SK-N-SH (cell line): ENCODE measurements around the gene RBM46. TPM values are rescaled to one million over a fixed set of nuclear protein-coding genes. Genes with fewer than 3 reads are reported as not detected.

Experiments
- CTCF ChIA-PET: fragments of 300-600, 350-600 bp; formaldehyde crosslinking; extraction: SDS; loops from one replicate; lab custom pipeline; 2021; lab: Yijun Ruan, JAX
- POLR2A ChIA-PET: fragments of 350-600 bp; sonication (Branson Sonifier 250); formaldehyde crosslinking; extraction: SDS; loops from one replicate; lab custom pipeline; 2020; ENCODE audit warnings: antibody characterized with exemption, inconsistent platforms; lab: Yijun Ruan, JAX
- DNase-seq: peaks from one replicate; pipeline ENCODE4 v3.0.0; 2012
- H2AFZ ChIP-seq: fragments of 200-600 bp; sonication (generic); 2 replicates; pipeline ENCODE4 v1.8.1; 2016; ENCODE audit warnings: antibody characterized with exemption, mild to moderate bottlenecking, low read depth
- H3F3A ChIP-seq: fragments of 200-600 bp; sonication (generic); replicated peaks from 2 replicates; pipeline ENCODE3; 2016; ENCODE audit warnings: antibody characterized with exemption, mild to moderate bottlenecking; ENCODE audit not compliant: insufficient read depth
- H3K27ac ChIP-seq, 2 experiments: fragments of 200-500 bp in 1 of 2; fragments of 200-600 bp in 1 of 2; sonication (Bioruptor generic) in 1 of 2; sonication (generic), shearing (Covaris generic) in 1 of 2; 2 replicates each; pipeline versions ENCODE4 v1.5.1 to v1.6.1; 2014 to 2016; ENCODE audit warnings: low read depth in 2 of 2, inconsistent platforms in 1 of 2, low read length in 1 of 2, mild to moderate bottlenecking in 1 of 2, mixed read lengths in 1 of 2
- H3K27me3 ChIP-seq: fragments of 200-600 bp; sonication (generic), shearing (Covaris generic); 2 replicates; pipeline ENCODE4 v1.6.1; 2016; ENCODE audit warnings: mixed run types; ENCODE audit not compliant: insufficient read depth
- H3K36me3 ChIP-seq, 2 experiments: fragments of 200-500 bp in 1 of 2; fragments of 200-600 bp in 1 of 2; sonication (Bioruptor generic) in 1 of 2; sonication (generic) in 1 of 2; replicated peaks in 1 of 2; 2 replicates each; pipeline versions ENCODE3 to v1.5.1; 2014 to 2016; ENCODE audit warnings: low read length in 1 of 2, mild to moderate bottlenecking in 1 of 2; ENCODE audit not compliant: insufficient read depth in 2 of 2, control insufficient read depth in 1 of 2
- H3K4me1 ChIP-seq, 2 experiments: fragments of 200-500 bp in 1 of 2; fragments of 200-600 bp in 1 of 2; sonication (Bioruptor generic) in 1 of 2; sonication (generic), shearing (Covaris generic) in 1 of 2; 2 replicates each; pipeline versions ENCODE4 v1.5.1 to v1.6.1; 2014 to 2016; ENCODE audit warnings: low read depth in 1 of 2, low read length in 1 of 2, mixed run types in 1 of 2; ENCODE audit not compliant: insufficient read depth in 2 of 2, control insufficient read depth in 1 of 2
- H3K4me2 ChIP-seq: fragments of 200-600 bp; sonication (generic), shearing (Covaris generic); 2 replicates; pipeline ENCODE4 v1.6.1; 2017; ENCODE audit warnings: mixed run types
- H3K4me3 ChIP-seq, 2 experiments: fragments of 200-500 bp in 1 of 2; fragments of 200-600 bp in 1 of 2; sonication (Bioruptor generic) in 1 of 2; sonication (generic), shearing (Covaris generic) in 1 of 2; 2 replicates each; pipeline versions ENCODE4 v1.5.1 to v1.8.1; 2014 to 2016; ENCODE audit warnings: low read depth in 2 of 2, inconsistent platforms in 1 of 2, low read length in 1 of 2, mild to moderate bottlenecking in 1 of 2, mixed read lengths in 1 of 2, moderate library complexity in 1 of 2
- H3K79me2 ChIP-seq: fragments of 200-600 bp; sonication (generic); 2 replicates; pipeline ENCODE4 v1.8.1; 2017; ENCODE audit warnings: mild to moderate bottlenecking; ENCODE audit not compliant: insufficient read depth
- H3K9ac ChIP-seq: fragments of 200-600 bp; sonication (generic); 2 replicates; pipeline ENCODE4 v1.6.1; 2017; ENCODE audit warnings: mixed run types
- H3K9me2 ChIP-seq: fragments of 200-600 bp; sonication (generic); 2 replicates; pipeline ENCODE4 v1.6.1; 2017; ENCODE audit warnings: mixed run types
- H3K9me3 ChIP-seq: fragments of 200-600 bp; sonication (generic); 2 replicates; pipeline ENCODE4 v1.6.1; 2017; ENCODE audit warnings: mixed run types, mild to moderate bottlenecking, moderate library complexity
- H4K20me1 ChIP-seq: fragments of 200-600 bp; sonication (generic); 2 replicates; pipeline ENCODE4 v1.6.1; 2017; ENCODE audit warnings: mild to moderate bottlenecking, mixed run types; ENCODE audit not compliant: insufficient read depth
- CHD2 ChIP-seq: fragments of 150-350 bp; IDR thresholded peaks from 2 replicates; pipeline ENCODE4 v1.6.1; 2018; ENCODE audit warnings: low read length; ENCODE audit not compliant: partially characterized antibody
- CTCF ChIP-seq: fragments of 200-600 bp; sonication (generic); IDR thresholded peaks from 2 replicates; pipeline ENCODE4 v1.6.1; 2017; ENCODE audit warnings: antibody characterized with exemption, mild to moderate bottlenecking, moderate library complexity
- EP300 ChIP-seq, 2 experiments: IDR thresholded peaks; 2 replicates each; pipeline versions ENCODE4 v1.4.0 to v1.6.1; 2012; ENCODE audit warnings: borderline replicate concordance in 1 of 2, low read depth in 1 of 2, low read length in 1 of 2
- FOSL2 ChIP-seq: IDR thresholded peaks from 2 replicates; pipeline ENCODE4 v1.4.0; 2012; ENCODE audit warnings: low read depth, mild to moderate bottlenecking, moderate library complexity, borderline replicate concordance
- GATA2 ChIP-seq: sonication (generic); formaldehyde crosslinking; IDR thresholded peaks from 2 replicates; pipeline ENCODE4 v1.5.0; 2020; ENCODE audit warnings: mild to moderate bottlenecking, missing genetic modification reagents
- MAX ChIP-seq: IDR thresholded peaks from 2 replicates; pipeline ENCODE4 v1.4.0; 2012; ENCODE audit warnings: low read depth
- MXI1 ChIP-seq: IDR thresholded peaks from 2 replicates; pipeline ENCODE4 v1.6.1; 2012; ENCODE audit warnings: mild to moderate bottlenecking, low read depth, low read length, improper control_type of control experiment
- POLR2AphosphoS5 ChIP-seq: IDR thresholded peaks from 2 replicates; pipeline ENCODE4 v1.6.1; 2012; ENCODE audit warnings: low read depth, low read length
- RAD21 ChIP-seq: IDR thresholded peaks from 2 replicates; pipeline ENCODE4 v1.6.1; 2012; ENCODE audit warnings: mild to moderate bottlenecking, low read length
- REST ChIP-seq: IDR thresholded peaks from 2 replicates; pipeline ENCODE4 v1.6.1; 2012; ENCODE audit warnings: mild to moderate bottlenecking, low read depth, low read length, moderate library complexity
- RFX5 ChIP-seq: IDR thresholded peaks from 2 replicates; pipeline ENCODE4 v1.6.1; 2012; ENCODE audit warnings: mild to moderate bottlenecking, improper control_type of control experiment, low read length
- SIN3A ChIP-seq: IDR thresholded peaks from 2 replicates; pipeline ENCODE4 v1.6.1; 2012; ENCODE audit warnings: low read depth, mild to moderate bottlenecking, low read length, moderate library complexity, borderline replicate concordance
- SMC3 ChIP-seq: IDR thresholded peaks from 2 replicates; pipeline ENCODE4 v1.6.1; 2012; ENCODE audit warnings: low read depth, low read length, improper control_type of control experiment
- TCF12 ChIP-seq: IDR thresholded peaks from 2 replicates; pipeline ENCODE4 v1.4.0; 2012
- TEAD4 ChIP-seq: IDR thresholded peaks from 2 replicates; pipeline ENCODE4 v1.4.0; 2012; ENCODE audit warnings: mild to moderate bottlenecking, borderline replicate concordance; ENCODE audit not compliant: insufficient read depth
- USF2 ChIP-seq: fragments of 150-350 bp; IDR thresholded peaks from 2 replicates; pipeline ENCODE4 v1.6.1; 2017; ENCODE audit warnings: antibody characterized with exemption, low read length, low read depth, borderline replicate concordance
- WGBS: methylation state at CpG from one replicate; pipeline ENCODE4 v1.1.6; 2017; ENCODE audit warnings: low lambda C conversion rate; 5-methylcytosine and 5-hydroxymethylcytosine counted together
- polyA plus RNA-seq, 3 experiments: library from polyadenylated mRNA; depleted of rRNA; stranded (reverse); fragments of >200 nt; gene quantifications; 2 replicates each; pipeline ENCODE4 v1.2.3, GENCODE V29; 2012

The RBM46 gene
- polyA plus RNA-seq, 1 of the 3 experiments (the other 2 are of a cell fraction) = not detected

- TF ChIP-seq CTCF (no peak), TEAD4 (no peak), EP300 (IDR thresholded peaks at IDR 0.05; ENCODE audit: borderline replicate concordance in 1 of 2, low read depth in 1 of 2, low read length in 1 of 2) (no peak)
Observed at GRCh38 chr4:154740462-154740861, 40.6 kb upstream of the RBM46 start (continued).

DNA sequence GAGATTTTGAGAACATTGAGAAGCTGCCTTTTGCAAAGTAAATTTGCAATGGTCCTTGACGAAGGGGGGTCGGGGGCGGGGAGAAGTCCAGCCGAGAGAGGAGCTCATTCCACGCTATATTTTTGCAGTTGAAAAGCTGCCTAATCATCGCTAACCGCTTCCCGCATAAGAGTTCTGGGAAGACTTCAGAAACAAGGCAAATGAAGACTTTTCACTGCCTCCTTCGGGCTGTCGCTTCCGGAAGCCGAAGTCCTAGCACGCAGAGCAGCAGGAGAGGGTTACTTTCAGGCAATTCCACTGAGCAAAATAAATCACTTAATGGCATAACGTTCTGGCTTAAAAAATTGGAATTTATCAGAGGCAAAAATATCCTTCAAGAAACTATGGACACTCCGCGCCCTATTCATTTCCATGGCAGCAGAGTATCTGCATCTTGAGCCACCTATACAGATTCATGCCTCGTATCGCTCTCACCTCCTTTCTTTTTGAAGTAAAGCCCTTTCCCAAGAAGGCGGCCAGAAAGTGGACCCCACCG lies 39.9 kb upstream of the RBM46 start:
- ChIA-PET POLR2A (no interaction called here), CTCF (interaction anchor here (0.5 to 1.6 kb wide), 2 partner anchors 104 to 753 kb away, joined by 3 to 4 read pairs; no protein-coding TSS in a partner anchor)
- no peak overlapping the region for H3K4me3 ChIP-seq
- no peak overlapping the region for H3K9ac ChIP-seq
- no peak overlapping the region for H2AFZ ChIP-seq
- 31% methylated on average over 20 of the region's 20 CpGs for WGBS
- DNase-seq = no peak
- peaks cover 53% of the 10 kb centered on the region for H3K27me3 ChIP-seq
- H3K9me2 ChIP-seq = no peaks in the 10 kb centered on the region
- no peaks in the 10 kb centered on the region for H3K9me3 ChIP-seq
- no peaks in the 10 kb centered on the region for H4K20me1 ChIP-seq
- H3K36me3 ChIP-seq = no peaks in the 10 kb centered on the region
- H3K4me1 ChIP-seq = no peaks in the 10 kb centered on the region; a peak in 2 of 4 replicates
- H3F3A ChIP-seq = no peaks in the 10 kb centered on the region
- H3K79me2 ChIP-seq = no peaks in the 10 kb centered on the region
- H3K27ac ChIP-seq = no peak overlapping the region
- no peak overlapping the region for H3K4me2 ChIP-seq
- TF ChIP-seq GATA2 (CRISPR knock-in tag) (no peak), TCF12 (no peak), SMC3 (no peak), SIN3A (no peak), CHD2 (no peak)

DNA sequence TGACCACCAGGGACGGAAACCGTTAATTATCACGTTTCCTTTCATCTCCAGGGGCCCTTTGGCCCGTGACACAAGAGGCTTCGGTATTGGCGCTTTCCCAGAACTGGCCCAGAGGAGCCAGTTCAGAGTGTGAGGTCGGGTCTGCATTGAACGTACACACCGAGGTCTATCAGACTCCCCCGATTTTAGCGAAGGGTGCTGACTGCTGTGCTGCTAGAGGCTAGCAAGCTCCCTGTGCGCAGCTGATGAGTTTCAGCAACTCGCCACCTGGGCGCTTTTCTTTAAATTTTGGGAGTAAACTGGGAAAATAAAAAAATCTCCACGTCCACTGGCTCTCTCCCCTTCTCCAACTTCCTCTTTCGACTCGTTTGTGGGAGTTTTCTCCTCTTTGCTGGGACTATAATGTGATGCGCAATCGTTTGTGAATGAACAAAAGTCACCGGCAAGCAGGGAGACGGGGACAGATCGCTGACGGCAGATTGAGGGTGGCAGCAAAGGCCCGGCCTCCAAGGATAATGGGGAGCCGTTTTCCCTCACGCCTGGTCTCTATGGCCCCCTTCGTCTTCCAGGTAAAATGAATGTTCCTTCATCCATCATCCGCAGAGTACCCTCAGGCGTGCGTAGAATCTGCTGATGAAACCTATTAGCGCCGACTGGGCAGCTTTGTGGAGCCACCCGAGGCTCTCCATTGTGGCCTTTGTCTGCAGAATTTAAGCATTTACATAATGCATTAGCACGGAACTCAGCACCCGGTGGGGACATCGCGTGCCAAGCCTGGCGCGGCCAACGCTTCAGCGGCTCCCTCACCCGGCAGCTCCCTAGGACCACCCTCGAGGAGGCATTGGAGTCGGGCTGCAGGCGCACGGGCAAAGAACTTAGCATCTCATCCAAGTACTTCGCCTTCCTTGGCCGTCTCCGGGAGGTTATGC lies 38.9 kb upstream of the RBM46 start:
- Histone ChIP-seq H3K9ac (no peak overlapping the region), H3K36me3 (no peaks in the 10 kb centered on the region), H3F3A (no peaks in the 10 kb centered on the region), H3K4me1 (no peaks in the 10 kb centered on the region; a peak in 2 of 4 replicates), H3K9me2 (no peaks in the 10 kb centered on the region), H3K9me3 (no peaks in the 10 kb centered on the region), H4K20me1 (no peaks in the 10 kb centered on the region), H3K4me3 (no peak overlapping the region), H3K4me2 (peak overlapping the region; percentile 28; the same call in 1 of the 2 replicates), H3K27ac (no peak overlapping the region), H2AFZ (no peak overlapping the region), H3K79me2 (no peaks in the 10 kb centered on the region), H3K27me3 (peaks cover 54% of the 10 kb centered on the region)
- DNase-seq = peak; percentile 30
- ChIA-PET CTCF (interaction anchor here (0.5 to 1.6 kb wide), 2 partner anchors 105 to 752 kb away, joined by 3 to 4 read pairs; no protein-coding TSS in a partner anchor), POLR2A (no interaction called here)
- whole genome bisulfite sequencing = 16% methylated on average over 49 of the region's 49 CpGs
- TF ChIP-seq GATA2 (CRISPR knock-in tag) (no peak), SIN3A (no peak), USF2 (no peak), MAX (no peak), REST (no peak), FOSL2 (no peak), RFX5 (no peak), POLR2AphosphoS5 (no peak), MXI1 (no peak), RAD21 (no peak), CHD2 (no peak), SMC3 (no peak)
